Measurements from ENCODE around the gene ZFAND2A.
A peak's percentile ranks its signal among the peaks of the same experiment; 100 is the strongest.
"Not testable (repeated sequence)": the region's sequence is repeated elsewhere in the genome, so short reads cannot be mapped to it uniquely, and the experiment has no call there.

ZFAND2A gene

GRCh38 chr7:1174881-1175596, 15.0 kb upstream of the ZFAND2A start:
- no peak for DNase-seq

- DNase-seq = no peak
These were observed 14.0 kb upstream of the ZFAND2A start for GRCh38 chr7:1174002-1174401.

- DNase-seq = no peak
These were observed 12.9 kb upstream of the ZFAND2A start for GRCh38 chr7:1172666-1173523.

GRCh38 chr7:1171516-1171915, 11.5 kb upstream of the ZFAND2A start:
- DNase-seq = not testable (repeated sequence)

- DNase-seq = no peak
These were observed 10.9 kb upstream of the ZFAND2A start for GRCh38 chr7:1170741-1171501.

GRCh38 chr7:1169409-1170368, 9.7 kb upstream of the ZFAND2A start:
- DNase-seq = peak; percentile 85

GRCh38 chr7:1168422-1168821, 8.4 kb upstream of the ZFAND2A start:
- no peak for DNase-seq

- no peak for DNase-seq
These were observed 4.4 kb upstream of the ZFAND2A start for GRCh38 chr7:1164436-1164835.

- no peak for DNase-seq
These were observed 3.1 kb upstream of the ZFAND2A start for GRCh38 chr7:1163121-1163520.

GRCh38 chr7:1160670-1161021, 650 bp upstream of the ZFAND2A start:
- DNase-seq = peak; percentile 58

GRCh38 chr7:1159231-1159630, 765 bp downstream of the ZFAND2A start:
- DNase-seq = not testable (repeated sequence)

- no peak for DNase-seq
These were observed 1.5 kb downstream of the ZFAND2A start for GRCh38 chr7:1158203-1159126.

GRCh38 chr7:1156782-1157535, 3.0 kb downstream of the ZFAND2A start:
- DNase-seq = no peak

GRCh38 chr7:1155818-1156781, 3.9 kb downstream of the ZFAND2A start:
- DNase-seq = not testable (repeated sequence)

GRCh38 chr7:1154172-1154739, 5.7 kb downstream of the ZFAND2A start:
- no peak for DNase-seq

- DNase-seq = no peak
These were observed 7.5 kb downstream of the ZFAND2A start for GRCh38 chr7:1152492-1152891.

GRCh38 chr7:1151653-1152425, 8.2 kb downstream of the ZFAND2A start:
- no peak for DNase-seq

GRCh38 chr7:1151156-1151555, 8.8 kb downstream of the ZFAND2A start:
- DNase-seq = no peak

All from hematopoietic multipotent progenitor cell treated with erythropoietin and hydrocortisone succinate and interleukin-3 and kit ligand, for 8 days (in vitro differentiated cells).